NCI-H526 (cell line): ENCODE results near the gene SLX4IP.
"Not testable (repeated sequence)": the region's sequence is repeated elsewhere in the genome, so short reads cannot be mapped to it uniquely, and the experiment has no call there.

Experiments
- DNase-seq, 2 experiments: peaks; one replicate each; lab custom pipeline; 2025; lab: John Stamatoyannopoulos, UW

Gene SLX4IP

DNA sequence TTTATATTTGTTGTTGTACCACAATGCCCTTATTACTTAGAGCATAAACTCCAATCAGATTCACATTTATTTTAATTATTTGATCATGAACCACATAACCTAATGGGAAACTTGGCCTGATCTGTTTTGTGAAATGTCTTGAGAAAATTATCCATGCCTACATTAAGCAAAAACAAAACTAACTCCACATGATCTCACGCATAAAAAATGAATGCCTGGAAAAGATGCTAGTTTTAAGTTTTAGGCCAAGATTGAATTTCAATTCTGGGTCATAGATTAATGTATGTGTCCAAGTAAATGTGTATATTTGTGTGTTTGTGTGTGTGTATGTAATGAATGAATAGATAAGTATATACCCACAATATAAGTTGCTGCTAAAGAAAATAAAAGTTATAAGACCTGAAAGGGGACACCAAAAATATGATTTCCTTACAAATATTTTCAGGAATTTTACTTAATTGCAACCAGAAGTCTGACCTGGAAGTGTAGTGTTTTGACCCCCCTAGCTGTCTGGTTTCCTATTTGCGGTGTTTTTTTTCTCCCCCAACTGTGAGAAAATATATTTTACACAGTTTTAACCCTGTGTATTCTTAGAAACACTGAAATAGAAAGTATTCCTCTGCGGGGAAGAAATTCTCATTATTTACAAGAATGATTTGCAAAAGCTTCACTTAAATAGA lies 141.4 kb downstream of the SLX4IP start:
- DNase-seq, result no peak

DNA sequence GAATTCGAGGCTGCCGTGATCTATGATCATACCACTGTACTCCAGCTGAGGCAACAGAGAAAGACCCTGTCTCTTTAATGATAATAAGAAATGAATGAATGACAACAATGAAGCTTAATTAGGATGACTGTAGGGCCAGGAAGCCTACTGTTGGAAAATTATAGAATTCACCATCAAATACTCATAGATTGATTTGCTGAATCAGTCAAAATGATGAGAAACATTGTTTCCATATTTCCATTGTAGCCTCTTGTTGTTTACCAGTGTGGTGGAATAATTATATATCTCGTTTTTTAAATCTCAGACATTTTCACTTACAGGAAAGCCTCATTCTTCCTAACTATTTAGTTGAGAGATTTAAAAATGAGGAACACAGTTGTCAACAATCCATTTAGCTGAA lies 142.5 kb downstream of the SLX4IP start:
- DNase-seq, result no peak

DNA sequence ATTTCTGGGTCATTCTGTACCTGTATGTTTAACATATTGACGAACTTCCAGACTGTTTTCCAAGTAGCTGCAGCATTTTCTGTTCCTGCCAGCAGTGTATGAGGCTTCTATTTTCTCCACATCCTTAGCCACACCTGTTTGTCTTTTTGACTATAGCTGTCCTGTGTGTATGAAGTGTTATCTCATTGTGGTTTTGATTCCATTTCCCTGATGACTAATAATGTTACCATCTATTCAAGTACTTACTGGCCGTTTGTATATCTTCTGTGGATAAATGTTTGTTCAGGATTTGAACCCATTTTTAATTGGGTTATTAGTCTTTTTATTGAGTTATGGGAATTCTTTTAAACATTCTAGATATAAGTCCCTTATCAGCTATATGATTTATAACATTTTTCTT lies 143.5 kb downstream of the SLX4IP start:
- no peak for DNase-seq

DNA sequence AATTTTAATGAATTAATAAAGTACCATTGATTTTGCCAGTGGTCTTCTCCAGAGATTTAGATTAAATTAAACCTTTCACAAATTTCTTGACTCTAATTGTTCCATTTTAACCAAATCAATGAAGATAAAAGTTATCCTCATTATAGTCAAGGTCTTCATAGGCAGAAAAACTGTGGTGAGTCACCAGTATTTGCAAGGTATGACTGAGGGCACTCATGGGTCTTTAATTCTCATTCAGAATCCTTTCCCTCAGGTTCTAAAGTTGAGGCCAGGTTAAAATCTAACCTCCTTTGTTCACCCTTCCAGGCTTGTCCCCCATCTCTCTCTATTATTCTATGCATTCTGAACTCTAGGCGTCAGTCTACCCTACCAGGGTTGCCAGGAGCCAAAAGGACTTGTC lies 144.8 kb downstream of the SLX4IP start:
- no peak for DNase-seq

DNA sequence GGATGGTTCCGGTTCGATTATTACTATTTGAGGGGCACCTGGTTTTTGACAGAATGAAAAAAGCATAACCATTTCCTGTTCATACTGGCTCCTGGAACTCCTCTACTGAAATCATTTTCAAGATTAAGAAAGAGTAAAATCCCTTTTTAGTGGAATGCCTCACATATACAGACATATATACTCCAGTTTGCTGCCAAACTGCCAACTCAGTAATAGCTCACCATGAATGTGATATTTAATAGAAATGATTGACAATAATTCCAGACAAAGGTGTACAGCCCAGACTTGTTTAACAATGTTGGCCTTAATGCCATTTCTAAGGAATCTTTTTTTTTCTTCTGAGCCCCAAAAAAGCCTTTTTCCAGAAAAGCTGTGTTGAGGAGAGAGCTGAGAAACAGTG lies 145.6 kb downstream of the SLX4IP start:
- DNase-seq, result no peak

DNA sequence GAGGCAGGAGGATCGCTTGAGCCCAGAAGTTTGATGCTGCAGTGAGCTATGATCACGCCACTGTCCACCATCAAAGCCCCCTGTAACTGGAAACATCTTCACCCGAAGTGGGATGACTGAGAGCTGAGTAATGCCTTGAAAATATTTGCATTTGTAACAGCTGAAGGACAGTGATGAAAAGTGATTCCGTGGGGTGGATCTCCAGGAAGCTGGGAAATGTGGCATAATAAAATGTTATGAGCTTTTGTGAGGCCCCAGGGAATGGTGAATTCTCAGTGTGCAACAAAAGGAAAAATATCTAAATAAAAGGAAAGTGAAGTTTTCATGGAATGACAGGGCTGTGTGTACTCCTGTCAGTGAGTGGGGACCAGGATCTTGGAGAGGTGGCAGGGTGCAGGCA lies 146.7 kb downstream of the SLX4IP start:
- DNase-seq, result peak; percentile 49 to 75

DNA sequence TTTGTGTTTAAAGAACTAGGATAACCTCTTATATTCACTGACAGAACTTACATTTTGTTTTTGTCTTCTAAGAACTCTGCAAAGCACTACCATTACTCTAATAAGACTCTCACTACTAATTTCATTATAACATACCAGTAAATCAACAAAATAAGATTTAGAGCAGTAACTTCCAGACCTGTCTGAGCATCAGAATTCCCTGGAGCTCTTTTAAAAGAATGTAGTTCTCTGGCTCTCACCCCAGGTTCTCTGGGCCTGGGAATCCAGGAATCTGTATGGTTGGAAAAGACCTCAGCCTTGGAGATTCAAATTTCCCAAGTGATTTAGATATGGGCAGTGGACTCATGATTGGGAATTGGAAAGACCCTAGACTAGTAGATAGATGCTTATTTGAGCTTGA lies 149.3 kb downstream of the SLX4IP start:
- DNase-seq, result no peak

DNA sequence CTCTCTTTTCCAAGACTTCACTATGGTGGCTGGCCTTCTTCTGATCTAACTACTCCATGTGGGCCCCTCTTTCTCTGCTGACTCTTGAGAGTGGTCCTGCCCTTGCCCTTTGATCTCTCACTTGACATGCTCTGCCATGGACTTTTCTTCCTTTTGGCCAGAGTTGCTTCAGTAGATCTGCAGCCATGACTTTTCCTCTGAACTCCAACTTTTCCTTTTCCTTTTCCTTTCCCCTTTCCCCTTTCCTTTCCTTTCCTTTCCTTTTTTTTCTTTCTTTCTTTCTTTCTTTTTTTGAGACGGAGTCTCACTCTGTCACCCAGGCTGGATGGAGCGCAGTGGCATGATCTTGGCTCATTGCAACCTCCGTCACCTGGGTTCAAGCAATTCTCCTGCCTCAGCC lies 150.2 kb downstream of the SLX4IP start:
- no peak for DNase-seq

DNA sequence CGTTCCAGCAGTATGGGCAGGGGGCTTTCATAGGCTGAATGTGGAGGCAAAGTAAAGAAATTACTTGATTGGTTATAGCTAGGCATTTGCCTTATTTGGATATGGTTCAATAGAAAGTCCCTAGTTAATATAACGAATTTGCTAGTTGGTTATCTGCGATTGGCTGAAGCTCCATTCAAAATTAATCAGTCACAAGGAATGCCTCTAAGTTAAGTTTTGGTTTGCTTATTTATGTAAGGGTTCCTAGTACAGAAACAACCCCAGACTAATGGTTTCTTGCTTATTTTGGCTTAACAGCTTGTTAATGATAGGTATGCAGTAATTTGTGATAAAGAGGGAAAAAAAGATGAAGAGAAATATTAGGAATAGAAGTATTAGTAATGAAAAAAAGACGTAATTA lies 151.2 kb downstream of the SLX4IP start:
- DNase-seq, result no peak

DNA sequence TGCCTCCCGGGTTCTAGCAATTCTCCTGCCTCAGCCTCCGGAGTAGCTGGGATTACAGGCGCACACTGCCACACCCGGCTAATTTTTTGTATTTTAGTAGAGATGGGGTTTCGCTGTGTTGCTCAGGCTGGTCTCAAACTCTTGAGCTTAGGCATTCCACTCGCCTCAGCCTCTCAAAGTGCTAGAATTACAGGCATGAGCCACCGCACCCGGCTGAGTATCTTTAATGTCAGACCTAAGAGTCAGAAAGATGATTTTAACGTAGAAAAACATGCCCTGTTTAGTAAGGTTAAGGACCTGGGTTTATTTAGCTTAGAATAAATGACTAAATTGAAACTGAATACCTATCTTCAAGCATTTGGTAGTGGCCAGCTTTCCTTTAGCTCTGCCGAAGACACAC lies 155.3 kb downstream of the SLX4IP start:
- not testable (repeated sequence) for DNase-seq

DNA sequence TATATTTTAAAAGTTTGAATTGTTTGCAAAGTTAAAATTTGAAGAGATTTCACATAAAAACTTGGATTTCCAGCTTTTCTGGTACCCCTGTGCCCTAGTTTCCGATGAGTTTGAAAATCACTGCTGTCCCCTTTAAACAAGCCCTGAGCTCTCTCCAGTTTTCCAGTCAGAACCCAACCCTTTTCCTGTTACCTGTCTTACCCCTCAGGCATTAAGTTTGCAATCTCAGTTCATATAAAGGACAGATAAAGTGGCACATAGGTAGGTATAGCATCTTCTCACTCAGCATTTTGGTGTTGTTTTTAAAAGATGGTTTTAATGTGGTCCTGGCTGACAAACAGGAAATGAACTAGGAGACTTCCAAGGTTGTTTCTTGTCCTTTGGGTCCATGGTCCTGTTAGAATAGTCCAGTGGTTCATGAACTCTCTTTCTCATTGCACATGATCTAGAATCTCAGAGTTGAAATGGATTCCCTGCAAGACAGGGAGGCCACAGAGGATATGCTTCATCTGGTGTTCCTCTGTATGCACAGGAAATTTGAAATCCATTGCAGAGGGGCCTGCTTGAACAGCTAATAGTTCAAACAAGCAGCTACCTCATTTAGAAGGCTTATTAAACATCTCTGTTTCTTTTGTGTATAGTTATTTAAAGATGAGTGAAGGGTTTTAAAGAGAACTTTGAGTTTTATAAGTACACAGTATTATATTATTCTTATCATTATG lies 156.0 kb downstream of the SLX4IP start:
- no peak for DNase-seq

DNA sequence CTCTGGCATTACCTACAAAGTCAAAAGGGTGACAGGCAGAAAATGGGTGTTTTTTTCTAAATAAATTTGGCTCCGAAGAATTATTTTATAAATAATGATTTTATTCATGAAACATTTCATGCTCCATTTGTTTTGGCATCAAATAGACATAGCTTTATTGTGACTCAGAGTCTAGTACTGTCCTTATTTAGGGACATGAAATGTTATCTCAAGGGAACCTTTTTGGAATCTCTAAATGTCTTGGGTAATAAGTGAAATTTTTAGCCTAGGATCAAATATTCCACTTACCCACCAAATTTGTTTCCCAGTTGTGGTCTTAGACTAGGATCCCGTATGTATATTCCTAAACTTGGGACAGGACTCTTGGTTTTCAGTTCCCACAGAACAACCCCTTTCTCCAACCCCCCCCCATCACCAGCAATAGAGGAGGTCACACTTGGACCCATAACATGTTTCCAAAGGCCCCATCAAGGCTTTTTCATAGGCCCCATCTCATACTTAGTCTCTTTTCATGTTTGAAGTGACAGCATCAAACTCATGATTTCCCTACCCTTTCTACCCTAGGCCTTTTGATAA lies 156.9 kb downstream of the SLX4IP start:
- DNase-seq, result no peak

DNA sequence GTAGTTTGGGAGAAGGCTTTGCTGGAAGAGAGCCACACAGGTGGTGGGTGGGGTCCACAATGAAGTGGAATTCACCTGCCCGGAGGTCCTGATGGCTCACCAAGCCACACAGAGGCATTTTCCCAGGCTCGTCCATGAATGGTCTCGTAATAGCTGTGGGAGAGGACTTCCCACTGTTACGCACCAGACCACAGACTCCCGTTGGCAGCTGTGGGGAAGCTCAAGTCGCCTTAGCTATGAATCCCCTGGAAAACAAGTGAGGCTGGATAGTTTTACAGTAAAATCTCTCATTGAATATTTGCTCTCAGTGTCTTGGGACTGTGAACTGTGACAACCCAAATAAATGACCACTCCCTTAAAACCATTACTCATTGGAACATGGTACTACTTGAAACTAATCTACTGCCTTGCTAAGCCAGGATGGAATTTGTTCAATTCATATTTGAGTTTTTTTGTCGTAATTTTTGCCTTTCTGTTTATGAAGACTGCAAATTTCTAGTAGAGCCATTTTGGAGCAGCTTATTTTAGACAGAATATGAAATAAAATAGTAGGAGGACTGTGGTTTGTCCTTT lies 159.3 kb downstream of the SLX4IP start:
- DNase-seq, result no peak

DNA sequence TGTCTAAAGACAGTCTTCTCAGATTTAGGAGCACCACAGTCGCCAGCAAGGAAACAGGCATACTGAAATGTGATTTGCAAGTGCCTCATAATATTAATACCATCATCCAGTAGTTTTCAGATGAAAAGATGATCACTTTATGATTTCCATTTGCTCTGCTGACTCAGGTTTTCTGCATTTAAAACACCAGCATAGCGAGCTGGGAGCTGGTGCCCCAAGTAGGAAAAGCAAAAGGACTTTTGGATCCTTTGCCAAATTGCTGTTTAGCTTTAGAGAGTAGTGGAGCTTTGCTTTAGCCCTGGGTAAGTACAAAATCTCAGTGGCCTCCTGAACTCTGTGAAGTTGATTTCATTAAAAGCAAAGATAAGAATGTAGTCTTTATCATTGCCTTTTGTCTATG lies 160.2 kb downstream of the SLX4IP start:
- DNase-seq, result no peak

DNA sequence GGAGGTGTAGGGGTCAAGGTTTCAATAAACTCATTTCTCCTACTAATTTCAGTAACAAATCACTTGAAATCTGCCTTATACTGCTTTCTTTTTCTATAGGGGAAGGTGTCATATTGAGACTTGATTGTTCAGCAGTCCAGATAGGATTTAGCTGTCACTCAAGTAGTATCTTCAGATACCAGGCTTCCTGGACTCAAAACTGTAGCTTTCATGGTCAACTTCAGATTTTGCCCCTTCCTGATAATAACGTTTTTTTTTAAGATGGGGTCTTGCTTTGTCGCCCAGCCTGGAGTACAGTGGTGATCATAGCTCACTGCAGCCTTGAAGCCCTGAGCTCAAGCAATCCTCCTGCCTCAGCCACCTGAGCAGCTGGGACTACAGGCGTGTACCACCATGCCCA lies 160.9 kb downstream of the SLX4IP start:
- DNase-seq, result no peak

DNA sequence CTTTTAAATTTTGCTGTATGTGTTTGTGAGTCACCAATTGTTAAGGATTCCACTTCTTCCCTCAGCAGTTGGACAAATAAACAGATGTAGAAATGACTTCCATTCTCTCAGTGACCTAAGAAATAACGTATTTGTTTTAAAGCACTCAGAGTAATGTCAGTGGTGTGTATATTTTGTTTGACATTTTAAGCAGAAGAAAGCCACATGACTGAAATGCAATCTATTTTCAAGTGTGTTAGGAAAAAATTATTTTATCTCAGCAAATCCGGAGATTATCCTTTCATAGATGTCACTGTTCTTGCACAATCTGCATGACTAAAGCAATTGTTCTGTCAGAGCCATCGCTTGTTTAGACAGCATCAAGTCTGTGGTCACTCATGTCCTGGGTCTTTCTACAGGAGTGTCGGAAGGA lies 161.6 kb downstream of the SLX4IP start:
- DNase-seq, result no peak

DNA sequence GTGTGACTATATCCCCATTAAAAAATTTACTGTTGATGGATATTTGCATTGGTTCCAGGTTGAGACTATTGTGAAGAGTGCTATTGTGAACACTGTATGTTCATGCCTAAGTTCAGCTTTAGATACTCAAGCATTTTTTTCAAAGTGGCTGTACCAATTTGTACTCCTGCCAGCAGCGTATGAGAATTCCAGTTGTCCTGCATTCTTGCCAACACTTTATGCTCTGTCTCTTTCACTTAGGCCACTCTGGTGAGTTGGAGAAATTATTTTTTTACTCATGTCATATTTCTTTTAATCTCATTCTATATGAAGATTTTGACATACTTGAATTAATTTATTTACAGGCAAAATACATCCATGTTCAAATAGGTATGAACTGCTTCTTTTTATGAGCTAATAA lies 162.5 kb downstream of the SLX4IP start:
- DNase-seq, result no peak

DNA sequence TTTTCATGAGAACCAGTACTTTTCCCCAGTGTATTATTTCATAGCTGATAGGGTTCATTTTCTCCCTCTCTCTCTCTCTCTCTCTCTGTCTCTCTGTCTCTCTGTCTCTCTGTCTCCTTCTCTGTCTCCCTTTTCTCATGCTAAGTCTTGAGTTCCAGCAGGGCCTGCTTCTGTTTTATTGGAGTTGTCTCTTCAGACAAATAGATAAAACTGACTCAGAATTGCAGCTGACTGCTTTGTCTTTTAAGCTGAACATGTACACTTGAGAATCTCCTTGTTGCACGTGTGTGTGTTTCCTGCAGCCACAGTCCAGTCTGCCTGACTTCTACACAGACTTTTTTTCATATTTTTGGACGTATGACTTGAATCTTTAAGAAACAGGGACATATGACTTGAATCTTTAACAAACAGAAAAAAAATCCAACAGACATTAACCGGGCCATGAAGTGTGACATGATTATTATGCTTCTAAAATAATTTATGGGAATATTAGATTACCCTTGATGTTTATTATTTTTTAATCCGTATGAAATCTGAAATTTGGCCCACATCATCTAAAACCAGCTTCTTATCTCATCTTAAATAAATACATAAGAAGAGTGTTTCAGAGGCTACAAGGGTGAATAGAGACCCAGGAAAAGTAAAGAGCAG lies 167.2 kb downstream of the SLX4IP start:
- DNase-seq, result no peak

DNA sequence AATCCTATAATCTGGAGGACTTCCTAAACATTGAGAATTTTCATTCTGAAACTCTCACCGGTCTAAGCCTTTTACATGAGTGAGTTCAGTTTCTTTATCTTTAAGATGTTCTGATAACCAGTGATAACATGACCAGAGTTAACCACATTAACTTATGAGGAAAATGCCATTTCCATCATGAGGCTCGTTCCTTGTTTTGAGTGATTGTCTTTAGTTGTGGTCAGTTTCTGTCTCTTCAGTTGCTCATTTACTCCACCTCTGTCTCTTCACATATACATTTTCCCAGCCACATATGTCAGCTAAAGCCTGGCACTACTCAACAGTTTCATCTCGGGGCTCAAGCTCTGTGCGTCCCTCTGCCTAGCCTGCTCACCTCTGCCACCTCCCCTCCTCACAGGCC lies 168.3 kb downstream of the SLX4IP start:
- no peak for DNase-seq

DNA sequence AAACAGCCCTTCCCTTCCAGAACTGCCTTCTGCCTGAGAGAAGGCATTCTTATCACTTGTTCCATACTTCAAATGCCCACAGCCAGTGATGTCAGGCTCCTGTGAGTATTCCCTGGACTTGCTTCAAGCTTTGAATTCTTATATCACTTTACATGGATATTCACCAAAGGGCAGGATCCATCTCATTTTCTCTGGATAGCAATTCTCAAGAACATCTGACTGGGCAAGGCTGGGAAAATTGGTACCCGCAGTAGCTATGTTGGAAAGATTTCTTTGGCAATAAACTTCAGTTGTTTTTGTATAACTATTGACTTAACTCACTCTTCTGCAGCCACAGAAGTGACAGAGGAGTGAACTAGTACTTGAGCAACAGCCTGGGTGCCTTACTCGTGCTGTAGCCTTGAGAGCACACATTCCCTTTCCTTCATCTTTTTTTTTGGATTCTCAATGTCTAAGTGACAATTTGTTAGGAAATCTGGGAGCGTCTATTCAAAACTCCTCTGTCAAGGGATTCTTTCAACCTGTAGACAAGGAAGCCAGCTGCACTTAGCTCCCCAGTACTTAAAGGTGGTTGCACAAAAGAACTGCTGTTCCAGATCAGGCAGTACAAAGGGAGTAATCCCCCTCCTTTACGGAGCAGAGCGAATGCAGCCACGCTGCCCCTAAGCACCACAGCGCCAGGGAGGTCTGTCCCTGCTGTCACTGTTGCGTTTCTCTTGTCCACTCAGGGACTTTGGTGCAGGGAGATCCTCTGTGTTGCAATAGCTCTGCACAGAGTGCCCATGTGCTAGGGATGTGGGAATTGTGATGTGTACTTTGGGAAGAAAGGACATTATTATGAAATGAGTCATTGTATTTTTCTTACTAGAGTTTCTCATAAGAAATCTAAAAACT lies 169.1 kb downstream of the SLX4IP start:
- no peak for DNase-seq

DNA sequence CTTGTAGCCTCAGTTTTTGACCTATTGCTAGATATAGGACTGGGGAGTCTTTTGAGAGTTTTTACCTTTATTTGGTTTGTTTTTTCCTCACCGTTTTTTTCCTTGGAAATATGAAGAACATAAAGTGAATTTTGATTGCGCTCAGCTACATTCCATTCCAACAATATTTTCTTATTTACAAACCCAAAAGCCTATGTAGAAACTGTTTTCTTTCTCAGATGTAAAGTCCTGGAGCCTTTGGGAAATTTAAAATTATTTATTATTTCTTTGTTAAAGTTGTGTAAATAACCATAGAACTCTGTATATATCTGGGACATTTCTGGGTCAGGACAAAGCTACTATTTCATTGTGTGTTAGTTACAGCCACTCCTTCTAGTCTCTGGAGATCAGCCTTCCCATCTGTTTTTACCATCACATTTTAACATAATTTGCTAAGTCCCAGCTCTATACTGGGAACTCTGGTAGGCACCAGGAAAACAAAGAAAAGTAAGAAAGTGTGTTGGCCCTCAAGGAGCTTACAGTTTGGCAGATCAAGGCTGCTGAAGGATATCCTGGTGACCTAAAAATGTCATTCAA lies 169.8 kb downstream of the SLX4IP start:
- DNase-seq, result no peak
